GM21381 (cell line): ENCODE results near the gene MASTL.

Experiments used
- ATAC-seq: cut with Tn5 transposase; IDR thresholded peaks from one replicate; pipeline ENCODE4 v1.9.1; 2021; ENCODE audit warnings: mild to moderate bottlenecking, moderate library complexity; ENCODE audit not compliant: unreplicated experiment

MASTL gene

DNA sequence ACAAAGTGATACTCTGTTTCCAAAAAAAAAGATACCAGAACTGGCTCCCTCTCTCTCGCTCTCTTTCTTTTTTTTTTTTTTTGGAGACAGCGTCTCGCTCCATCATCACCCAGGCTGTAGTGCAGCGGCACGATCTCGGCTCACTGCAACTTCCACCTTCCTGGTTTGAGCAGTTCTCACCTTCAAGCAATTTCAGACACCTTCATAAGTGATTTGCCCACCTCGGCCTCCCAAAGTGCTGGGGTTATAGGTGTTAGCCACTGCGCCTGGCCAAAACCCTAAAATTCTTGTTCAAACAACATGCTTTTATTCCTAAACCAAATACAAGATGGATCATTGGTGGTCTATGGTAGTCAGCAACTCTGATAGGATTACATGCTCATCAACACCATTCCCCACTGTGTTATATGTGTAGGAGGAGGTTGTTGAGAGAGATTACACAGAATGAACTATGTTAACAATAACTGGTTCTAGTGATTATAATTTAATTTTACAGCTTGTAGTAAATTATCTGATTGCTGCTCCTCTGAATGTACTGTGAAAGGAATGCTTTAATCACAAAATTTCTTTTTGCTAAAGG is 69.9 kb downstream of the MASTL start:
- no peak for ATAC-seq

DNA sequence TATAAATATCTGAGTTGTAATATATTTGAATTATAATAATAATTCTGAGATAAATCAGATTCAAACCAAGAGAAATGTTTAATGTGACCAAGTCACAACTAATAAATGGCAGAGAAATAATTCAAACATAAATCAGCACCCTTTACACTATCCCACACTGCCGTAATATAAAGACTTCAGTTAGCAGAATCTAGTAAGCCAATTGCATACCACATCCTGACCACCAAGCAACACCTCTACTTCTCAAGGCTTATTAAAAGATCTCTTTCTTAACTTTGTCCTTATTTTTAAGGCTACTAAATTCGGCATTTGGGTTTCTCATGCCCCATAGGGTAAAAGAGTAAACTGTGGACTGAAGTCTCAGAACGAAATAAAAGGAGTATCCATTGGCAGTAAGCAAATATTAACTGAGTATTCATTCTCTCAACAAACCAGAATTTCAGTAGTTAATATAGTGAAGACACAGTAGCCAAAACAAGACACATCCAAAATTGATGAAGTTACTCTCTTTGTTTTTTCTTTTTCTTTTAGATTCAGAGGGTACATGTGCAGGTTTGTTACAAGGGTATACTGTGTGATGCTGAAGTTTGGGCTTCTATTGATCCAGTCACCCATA is 70.6 kb downstream of the MASTL start:
- ATAC-seq: peak; percentile 65

DNA sequence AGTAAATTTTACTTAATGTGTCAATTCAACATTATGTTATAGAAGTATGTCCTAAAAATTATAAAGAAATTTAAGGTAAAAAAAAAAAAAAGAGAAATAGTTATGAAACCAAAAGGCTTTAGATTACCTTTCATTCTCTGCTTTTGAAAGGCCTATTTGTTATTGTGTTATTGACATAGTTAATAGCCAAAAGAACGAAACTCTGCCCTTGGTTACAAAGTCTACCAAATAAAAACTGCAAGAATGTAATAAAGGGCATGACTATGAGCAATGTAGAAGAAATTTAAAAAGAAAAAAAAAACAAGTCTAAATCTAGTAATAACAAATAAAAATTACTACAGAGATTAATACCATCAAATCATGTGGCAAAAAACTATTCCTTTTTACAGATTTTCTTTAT is 74.9 kb downstream of the MASTL start:
- no peak for ATAC-seq

DNA sequence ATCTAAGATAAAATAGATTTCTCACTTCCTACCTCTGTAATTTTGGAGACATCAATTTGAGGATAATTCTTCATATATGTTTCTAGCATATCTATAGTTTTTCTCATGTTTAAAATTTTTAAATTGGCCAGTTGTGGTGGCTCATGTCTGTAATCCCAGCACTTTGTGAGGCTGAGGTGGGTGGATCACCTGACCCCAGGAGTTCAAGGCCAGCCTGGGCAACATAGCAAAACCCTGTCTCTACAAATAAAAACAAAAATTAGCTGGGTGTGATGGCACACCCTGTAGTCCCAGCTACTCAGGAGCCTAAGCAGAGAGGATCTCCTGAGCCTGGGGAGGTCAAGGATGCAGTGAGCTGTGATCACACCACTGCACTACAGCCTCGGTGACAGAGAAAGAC is 80.6 kb downstream of the MASTL start:
- ATAC-seq: no peak
